Liver (tissue), 9 donors: ENCODE measurements around the gene SLCO2A1. TPM values are rescaled to one million over a fixed set of nuclear protein-coding genes. Genes with fewer than 3 reads are reported as not detected.

Experiments used
- DNase-seq: peaks from one replicate; pipeline ENCODE4 v3.0.0-alpha.2; 2017; ENCODE audit warnings: low spot score
- H3K27ac ChIP-seq, 2 donors: one replicate each; pipeline ENCODE4 v1.7.0; 2013; ENCODE audit warnings: inconsistent platforms in 2 of 2, low read length in 2 of 2, control low read depth in 1 of 2, low read depth in 1 of 2, mild to moderate bottlenecking in 1 of 2
- H3K27me3 ChIP-seq, 4 donors: one replicate each; pipeline versions ENCODE4 v1.6.1 to v1.7.0; 2013; ENCODE audit warnings: low read length in 3 of 4, inconsistent platforms in 1 of 4, mild to moderate bottlenecking in 1 of 4, moderate library complexity in 1 of 4; ENCODE audit not compliant: control insufficient read depth in 4 of 4, insufficient read depth in 4 of 4
- H3K36me3 ChIP-seq, 4 donors: one replicate each; pipeline versions ENCODE4 v1.6.1 to v1.7.0; 2013; ENCODE audit warnings: low read length in 3 of 4, mild to moderate bottlenecking in 3 of 4, low read depth in 1 of 4, moderate library complexity in 1 of 4; ENCODE audit not compliant: control insufficient read depth in 4 of 4, insufficient read depth in 3 of 4
- H3K4me1 ChIP-seq, 4 donors: one replicate each; pipeline versions ENCODE4 v1.6.1 to v1.7.0; 2013; ENCODE audit warnings: low read length in 3 of 4, mild to moderate bottlenecking in 3 of 4, moderate library complexity in 1 of 4; ENCODE audit not compliant: control insufficient read depth in 4 of 4, insufficient read depth in 4 of 4
- H3K4me3 ChIP-seq, 3 donors: one replicate each; pipeline versions ENCODE4 v1.6.1 to v1.7.0; 2013; ENCODE audit warnings: low read length in 3 of 3, control low read depth in 1 of 3, low read depth in 1 of 3, mild to moderate bottlenecking in 1 of 3
- H3K9ac ChIP-seq, 2 donors: one replicate each; pipeline ENCODE4 v1.7.0; 2013; ENCODE audit warnings: low read length in 2 of 2, mild to moderate bottlenecking in 2 of 2, moderate library complexity in 2 of 2, control low read depth in 1 of 2, low read depth in 1 of 2
- H3K9me3 ChIP-seq, 4 donors: one replicate each; pipeline versions ENCODE4 v1.6.1 to v1.7.0; 2013; ENCODE audit warnings: low read length in 3 of 4; ENCODE audit not compliant: control insufficient read depth in 4 of 4
- ATF3 ChIP-seq: IDR thresholded peaks from 2 replicates; pipeline ENCODE4 v1.6.1; 2016; ENCODE audit warnings: antibody characterized with exemption
- CTCF ChIP-seq: fragments of 150-350 bp; IDR thresholded peaks from 2 replicates; pipeline ENCODE4 v1.5.1; 2017; ENCODE audit warnings: improper control_type of control experiment, low read depth, low read length; ENCODE audit not compliant: missing input control
- EGR1 ChIP-seq, 2 donors: IDR thresholded peaks; 2 replicates each; pipeline ENCODE4 v1.6.1; 2016 to 2018; ENCODE audit warnings: antibody characterized with exemption in 2 of 2, low read depth in 2 of 2
- FOXA1 ChIP-seq: IDR thresholded peaks from 2 replicates; pipeline ENCODE4 v1.6.1; 2016; ENCODE audit warnings: antibody characterized with exemption
- FOXA2 ChIP-seq: IDR thresholded peaks from 2 replicates; pipeline ENCODE4 v1.6.1; 2016; ENCODE audit warnings: antibody characterized with exemption
- GABPA ChIP-seq, 2 donors: IDR thresholded peaks in 1 of 2; conservative IDR thresholded peaks in 1 of 2; 2 replicates each; pipeline ENCODE4 v1.6.1; 2016; ENCODE audit warnings: antibody characterized with exemption in 2 of 2, mild to moderate bottlenecking in 1 of 2, moderate library complexity in 1 of 2
- HNF4A ChIP-seq, 2 donors: conservative IDR thresholded peaks; 2 replicates each; pipeline ENCODE4 v1.6.1; 2016; ENCODE audit warnings: antibody characterized with exemption in 2 of 2, mild to moderate bottlenecking in 2 of 2
- HNF4G ChIP-seq: IDR thresholded peaks from 2 replicates; pipeline ENCODE4 v1.6.1; 2016; ENCODE audit warnings: antibody characterized with exemption
- JUND ChIP-seq, 2 donors: IDR thresholded peaks; 2 replicates each; pipeline ENCODE4 v1.6.1; 2016; ENCODE audit warnings: antibody characterized with exemption in 2 of 2
- NR2F2 ChIP-seq: IDR thresholded peaks from 2 replicates; pipeline ENCODE4 v1.6.1; 2016; ENCODE audit warnings: antibody characterized with exemption
- RAD21 ChIP-seq, 2 donors: IDR thresholded peaks; 2 replicates each; pipeline ENCODE4 v1.6.1; 2016; ENCODE audit warnings: antibody characterized with exemption in 2 of 2, mild to moderate bottlenecking in 2 of 2
- RXRA ChIP-seq, 2 donors: IDR thresholded peaks; 2 replicates each; pipeline ENCODE4 v1.6.1; 2017 to 2018; ENCODE audit warnings: antibody characterized with exemption in 2 of 2, mild to moderate bottlenecking in 1 of 2
- SP1 ChIP-seq: IDR thresholded peaks from 2 replicates; pipeline ENCODE4 v1.6.1; 2018; ENCODE audit warnings: antibody characterized with exemption, mild to moderate bottlenecking
- TAF1 ChIP-seq: conservative IDR thresholded peaks from 2 replicates; pipeline ENCODE4 v1.6.1; 2016; ENCODE audit warnings: antibody characterized with exemption, mild to moderate bottlenecking
- WGBS: extraction: QIAGEN DNeasy Blood & Tissue Kit; methylation state at CpG from one replicate; pipeline ENCODE4 v1.1.7; 2013; 5-methylcytosine and 5-hydroxymethylcytosine counted together
- polyA plus RNA-seq, 2 donors: library from polyadenylated mRNA; stranded (reverse) in 1 of 2; unstranded in 1 of 2; fragments of 200-250 nt in 1 of 2; fragments of >200 nt in 1 of 2; fragmentation: Nextera tagmentation in 1 of 2; extraction: Ambion mirVana in 1 of 2; gene quantifications; one replicate each; pipeline versions ENCODE4 v1.2.1 to v1.2.3, GENCODE V29; 2013 to 2015
- total RNA-seq, 2 donors: library from RNA; depleted of rRNA; stranded (reverse); fragments of >200 nt; gene quantifications; one replicate each; pipeline ENCODE4 v1.2.3, GENCODE V29; 2014
- donor health status: healthy.
- donor health status: healthy.
- donor health status: healthy.
- donor health status: healthy.
- donor health status: healthy.

SLCO2A1 gene
- total and polyA plus RNA-seq, 4 donors, result 0.56 to 3.1 (median 2.2) TPM

- no peak overlapping the region for H3K9ac ChIP-seq
- no peaks in the 10 kb centered on the region for H3K36me3 ChIP-seq
- H3K9me3 ChIP-seq, result no peaks in the 10 kb centered on the region
- peaks cover 3 to 10% (median 10%) of the 10 kb centered on the region in 4 donors for H3K4me1 ChIP-seq
- TF ChIP-seq HNF4A (conservative IDR thresholded peaks at IDR 0.05), result no peak
- TF ChIP-seq RAD21 (IDR thresholded peaks at IDR 0.05), result peak in 1 of 2 donors; percentile 36
- peak; percentile 62 for TF ChIP-seq CTCF
- DNase-seq, result peak; percentile 83
- WGBS, result 4% methylated on average over 51 of the region's 51 CpGs
- H3K27ac ChIP-seq, result no peak overlapping the region
- H3K4me3 ChIP-seq, result peak overlapping the region in 2 of 3 donors; percentile 47 to 57
- H3K27me3 ChIP-seq, result no peaks in the 10 kb centered on the region
Observed at GRCh38 chr3:133927540-133928066, 102.1 kb downstream of the SLCO2A1 start.

GRCh38 chr3:133926736-133927539 is 102.8 kb downstream of the SLCO2A1 start:
- 24% methylated on average over 34 of the region's 34 CpGs for WGBS

GRCh38 chr3:133925960-133926735 is 103.6 kb downstream of the SLCO2A1 start:
- TF ChIP-seq FOXA1, result no peak
- 98% methylated on average over 10 of the region's 10 CpGs for WGBS
- H3K4me3 ChIP-seq, result no peak overlapping the region
- peaks cover 3 to 10% (median 10%) of the 10 kb centered on the region in 4 donors for H3K4me1 ChIP-seq
- H3K9ac ChIP-seq, result no peak overlapping the region
- H3K27me3 ChIP-seq, result no peaks in the 10 kb centered on the region
- no peak overlapping the region for H3K27ac ChIP-seq
- no peaks in the 10 kb centered on the region for H3K36me3 ChIP-seq
- DNase-seq, result no peak
- no peaks in the 10 kb centered on the region for H3K9me3 ChIP-seq

More at GRCh38 chr3:133926736-133927539, 102.8 kb downstream of the SLCO2A1 start:
- Histone ChIP-seq H3K9ac (no peak overlapping the region), H3K27ac (no peak overlapping the region), H3K36me3 (no peaks in the 10 kb centered on the region), H3K9me3 (no peaks in the 10 kb centered on the region), H3K27me3 (no peaks in the 10 kb centered on the region), H3K4me3 (peak overlapping the region in 2 of 3 donors; percentile 47 to 57), H3K4me1 (peaks cover 3 to 10% (median 10%) of the 10 kb centered on the region in 4 donors)
- TF ChIP-seq EGR1 (IDR thresholded peaks at IDR 0.05; ENCODE audit: low read depth in 2 of 2) (no peak), SP1 (no peak), NR2F2 (no peak), GABPA (IDR thresholded peaks at IDR 0.05 in 1 of 2, conservative IDR thresholded peaks at IDR 0.05 in 1 of 2) (no peak)
- peak; percentile 45 for DNase-seq

- DNase-seq, result no peak
- no peak for TF ChIP-seq HNF4G
- TF ChIP-seq NR2F2, result no peak
- no peak for TF ChIP-seq FOXA2
- no peak for TF ChIP-seq ATF3
- TF ChIP-seq JUND (IDR thresholded peaks at IDR 0.05), result no peak
- TF ChIP-seq EGR1 (IDR thresholded peaks at IDR 0.05; ENCODE audit: low read depth in 2 of 2), result no peak
- TF ChIP-seq RAD21 (IDR thresholded peaks at IDR 0.05), result no peak
- no peak for TF ChIP-seq TAF1
- no peak for TF ChIP-seq FOXA1
- no peak for TF ChIP-seq RXRA (IDR thresholded peaks at IDR 0.05)
- no peak for TF ChIP-seq GABPA (IDR thresholded peaks at IDR 0.05 in 1 of 2, conservative IDR thresholded peaks at IDR 0.05 in 1 of 2)
- Histone ChIP-seq H3K36me3 (no peaks in the 10 kb centered on the region), H3K4me1 (peaks cover 3 to 10% (median 10%) of the 10 kb centered on the region in 4 donors), H3K27me3 (peaks cover 0 to 5% (median 0%) of the 10 kb centered on the region in 4 donors), H3K4me3 (no peak overlapping the region), H3K9me3 (peaks cover 0 to under 1% (median 0%) of the 10 kb centered on the region in 4 donors), H3K9ac (no peak overlapping the region), H3K27ac (no peak overlapping the region)
- WGBS, result 68% methylated on average over 4 of the region's 4 CpGs
Observed at GRCh38 chr3:133924041-133924440, 105.7 kb downstream of the SLCO2A1 start.
